ENCODE data around the gene PLPP3. TPM values are rescaled to one million over a fixed set of nuclear protein-coding genes. Genes with fewer than 3 reads are reported as not detected.

Gene PLPP3
- total and polyA plus RNA-seq, 2 of the 8 experiments (the other 6 are each of a cell fraction or from before 2014, with no cell fraction given) = 33.2 to 42.0 TPM

GRCh38 chr1:56459260-56459659, 120.1 kb downstream of the PLPP3 start (continued):
- TF ChIP-seq SP4 (IDR thresholded peaks at IDR 0.05; ENCODE audit: low read length) (no peak), SP1 (IDR thresholded peaks at IDR 0.05; ENCODE audit: low read depth, low read length) (no peak), POLR2AphosphoS5 (IDR thresholded peaks at IDR 0.05; ENCODE audit: low read depth, low read length) (no peak), CBX8 (IDR thresholded peaks at IDR 0.05; ENCODE audit: borderline replicate concordance, low read depth, low read length) (no peak), PHF8 (conservative IDR thresholded peaks at IDR 0.05; ENCODE audit: low read depth, low read length) (no peak)

Data from H1 (cell line).